Sigmoid colon (tissue), 7 donors: Measurements from ENCODE around the gene FGR. TPM values are rescaled to one million over a fixed set of nuclear protein-coding genes. Genes with fewer than 3 reads are reported as not detected.
A peak's percentile ranks its signal among the peaks of the same experiment; 100 is the strongest.

ENCODE experiments used
- DNase-seq: peaks from one replicate; pipeline ENCODE4 v3.0.0-alpha.2; 2019
- H3K27ac ChIP-seq, 4 donors: fragments of 200-600 bp; sonication (generic); one replicate each; pipeline ENCODE4 v1.5.1; 2016 to 2019; ENCODE audit warnings: mild to moderate bottlenecking in 1 of 4
- H3K27me3 ChIP-seq, 3 donors: fragments of 200-600 bp; sonication (generic); one replicate each; pipeline ENCODE4 v1.5.1; 2019; ENCODE audit warnings: mild to moderate bottlenecking in 1 of 3
- H3K36me3 ChIP-seq, 4 donors: fragments of 200-600 bp; sonication (generic); one replicate each; pipeline ENCODE4 v1.5.1; 2016 to 2019
- H3K4me1 ChIP-seq, 4 donors: fragments of 200-600 bp; sonication (generic); one replicate each; pipeline ENCODE4 v1.5.1; 2017 to 2019
- H3K4me3 ChIP-seq, 4 donors: fragments of 200-600 bp; sonication (generic); one replicate each; pipeline ENCODE4 v1.5.1; 2017 to 2019; ENCODE audit warnings: mild to moderate bottlenecking in 2 of 4, moderate library complexity in 1 of 4
- H3K9me3 ChIP-seq, 4 donors: fragments of 200-600 bp in 3 of 4; sonication (generic) in 3 of 4; one replicate each; pipeline versions ENCODE4 v1.5.1 to v1.6.1; 2013 to 2019
- EP300 ChIP-seq, 4 donors: sonication (generic); formaldehyde crosslinking; IDR thresholded peaks; one replicate each; pipeline ENCODE4 v1.6.1; 2017; ENCODE audit warnings: antibody characterized with exemption in 4 of 4
- POLR2A ChIP-seq, 2 donors: fragments of 450-650 bp; IDR thresholded peaks; one replicate each; pipeline ENCODE4 v1.6.1; 2016; ENCODE audit warnings: antibody characterized with exemption in 2 of 2, mild to moderate bottlenecking in 2 of 2, moderate library complexity in 2 of 2
- POLR2AphosphoS5 ChIP-seq, 4 donors: sonication (generic); formaldehyde crosslinking; IDR thresholded peaks; one replicate each; pipeline ENCODE4 v1.6.1; 2017; ENCODE audit warnings: antibody characterized with exemption in 4 of 4
- WGBS, 2 donors: extraction: QIAGEN DNeasy Blood & Tissue Kit; methylation state at CpG; one replicate each; pipeline ENCODE4 v1.1.7; 2013; 5-methylcytosine and 5-hydroxymethylcytosine counted together
- intact Hi-C: fragments of 100-400 bp; cut with DNase I; formaldehyde crosslinking; loops from one replicate; pipeline ENCODE4 v1.15.1; 2023
- polyA plus RNA-seq, 3 donors: library from polyadenylated mRNA; stranded (reverse); fragments of 200-250 nt; gene quantifications; one replicate each; pipeline ENCODE4 v1.2.3, GENCODE V29; 2013
- total RNA-seq, 4 donors: library from RNA; depleted of rRNA; stranded (reverse); fragments of >200 nt; gene quantifications; one replicate each; pipeline ENCODE4 v1.1.0, GENCODE V29; 2016
- TF ChIP-seq, protein P1 (sequence below), 4 experiments: fragments of 450-650 bp in 3 of 4; fragments of 200-600 bp in 1 of 4; IDR thresholded peaks; one replicate each; pipeline ENCODE4 v1.5.1; 2016 to 2019; ENCODE audit warnings: antibody characterized with exemption in 4 of 4, mild to moderate bottlenecking in 3 of 4, moderate library complexity in 2 of 4
- donor health status: healthy with polysubstance abuse.
- donor health status: Bipolar disorder and iron deficiency.
- donor health status: healthy.

FGR gene
- total and polyA plus RNA-seq, 7 donors: 3.0 to 14.4 (median 6.9) TPM

GRCh38 chr1:27570784-27571183, 64.2 kb downstream of the FGR start:
- no peaks in the 10 kb centered on the region for H3K36me3 ChIP-seq
- no peaks in the 10 kb centered on the region for H3K27me3 ChIP-seq
- H3K9me3 ChIP-seq: no peaks in the 10 kb centered on the region
- intact Hi-C loops: loop anchor here (5.0 kb wide), 1 partner anchor 43 kb away; no protein-coding TSS in a partner anchor
- H3K4me1 ChIP-seq: peaks cover 0 to 98% (median 95%) of the 10 kb centered on the region in 4 donors
- TF ChIP-seq EP300 (IDR thresholded peaks at IDR 0.05) (no peak), POLR2A (IDR thresholded peaks at IDR 0.05) (no peak), POLR2AphosphoS5 (IDR thresholded peaks at IDR 0.05) (no peak)
- TF ChIP-seq, protein P1, sequence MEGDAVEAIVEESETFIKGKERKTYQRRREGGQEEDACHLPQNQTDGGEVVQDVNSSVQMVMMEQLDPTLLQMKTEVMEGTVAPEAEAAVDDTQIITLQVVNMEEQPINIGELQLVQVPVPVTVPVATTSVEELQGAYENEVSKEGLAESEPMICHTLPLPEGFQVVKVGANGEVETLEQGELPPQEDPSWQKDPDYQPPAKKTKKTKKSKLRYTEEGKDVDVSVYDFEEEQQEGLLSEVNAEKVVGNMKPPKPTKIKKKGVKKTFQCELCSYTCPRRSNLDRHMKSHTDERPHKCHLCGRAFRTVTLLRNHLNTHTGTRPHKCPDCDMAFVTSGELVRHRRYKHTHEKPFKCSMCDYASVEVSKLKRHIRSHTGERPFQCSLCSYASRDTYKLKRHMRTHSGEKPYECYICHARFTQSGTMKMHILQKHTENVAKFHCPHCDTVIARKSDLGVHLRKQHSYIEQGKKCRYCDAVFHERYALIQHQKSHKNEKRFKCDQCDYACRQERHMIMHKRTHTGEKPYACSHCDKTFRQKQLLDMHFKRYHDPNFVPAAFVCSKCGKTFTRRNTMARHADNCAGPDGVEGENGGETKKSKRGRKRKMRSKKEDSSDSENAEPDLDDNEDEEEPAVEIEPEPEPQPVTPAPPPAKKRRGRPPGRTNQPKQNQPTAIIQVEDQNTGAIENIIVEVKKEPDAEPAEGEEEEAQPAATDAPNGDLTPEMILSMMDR (IDR thresholded peaks at IDR 0.05): no peak
- H3K27ac ChIP-seq: peak overlapping the region; percentile 96 to 98 (median 97)
- DNase-seq: no peak
- H3K4me3 ChIP-seq: no peak overlapping the region
- WGBS, 2 donors: 71 to 78% methylated on average over 3 of the region's 3 CpGs

GRCh38 chr1:27570356-27570755, 64.6 kb downstream of the FGR start:
- intact Hi-C loops: loop anchor here (5.0 kb wide), 1 partner anchor 43 kb away; no protein-coding TSS in a partner anchor
- no peaks in the 10 kb centered on the region for H3K9me3 ChIP-seq
- TF ChIP-seq POLR2A (IDR thresholded peaks at IDR 0.05) (no peak), POLR2AphosphoS5 (IDR thresholded peaks at IDR 0.05) (no peak), EP300 (IDR thresholded peaks at IDR 0.05) (no peak)
- TF ChIP-seq, protein P1 (IDR thresholded peaks at IDR 0.05): no peak

DNA sequence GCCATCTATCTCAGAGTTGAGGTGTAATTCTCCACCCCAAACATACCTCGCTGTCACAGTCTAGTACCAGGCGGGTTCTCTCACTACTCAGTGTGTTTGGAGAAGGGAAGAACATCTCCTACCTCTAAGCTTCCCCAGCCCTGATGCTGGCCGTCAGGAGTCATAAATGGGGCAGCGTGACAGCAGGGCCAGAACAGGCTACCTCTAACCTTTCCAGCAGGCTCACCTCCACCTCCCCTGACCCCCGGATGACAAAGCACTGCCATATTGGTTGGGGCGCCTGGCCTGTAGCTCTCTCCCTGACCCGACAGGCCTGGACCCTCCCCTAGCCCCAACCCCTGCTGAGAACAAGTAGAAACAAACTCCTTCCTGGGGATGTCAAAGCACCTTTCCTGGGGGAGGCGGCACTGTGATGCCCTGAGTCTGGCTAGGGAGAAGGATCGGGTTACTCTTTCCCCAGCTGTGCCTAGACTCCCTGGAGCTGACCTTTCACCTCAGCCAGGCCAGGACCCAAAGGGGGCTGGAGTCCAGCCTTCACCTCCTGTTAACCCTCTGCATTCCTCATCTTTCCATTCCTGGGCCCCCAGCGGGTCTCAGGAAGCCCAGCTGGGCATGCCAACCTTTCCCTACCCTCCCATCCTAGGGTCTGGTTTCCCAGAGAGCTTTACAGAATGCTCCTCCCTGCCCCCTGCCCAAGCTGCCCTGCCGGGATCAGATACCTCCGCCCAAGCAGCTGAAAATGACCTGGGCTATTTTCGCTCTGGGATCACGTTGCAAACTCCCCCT, 65.3 kb downstream of the FGR start:
- intact Hi-C loops: loop anchor here (5.0 kb wide), 1 partner anchor 42 kb away; no protein-coding TSS in a partner anchor
- Histone ChIP-seq H3K9me3 (no peaks in the 10 kb centered on the region), H3K4me1 (peaks cover 0 to 100% (median 98%) of the 10 kb centered on the region in 4 donors), H3K27me3 (no peaks in the 10 kb centered on the region), H3K4me3 (no peak overlapping the region), H3K27ac (peak overlapping the region; percentile 96 to 98 (median 97)), H3K36me3 (no peaks in the 10 kb centered on the region)
- TF ChIP-seq POLR2AphosphoS5 (IDR thresholded peaks at IDR 0.05) (no peak), POLR2A (IDR thresholded peaks at IDR 0.05) (no peak), EP300 (IDR thresholded peaks at IDR 0.05) (no peak)
- TF ChIP-seq, protein P1 (IDR thresholded peaks at IDR 0.05): no peak
- peak; percentile 74 for DNase-seq
- 85 to 87% methylated on average over 14 of the region's 14 CpGs for WGBS, 2 donors

More at GRCh38 chr1:27570356-27570755, 64.6 kb downstream of the FGR start:
- Histone ChIP-seq H3K4me3 (no peak overlapping the region), H3K36me3 (no peaks in the 10 kb centered on the region), H3K27me3 (no peaks in the 10 kb centered on the region), H3K27ac (peak overlapping the region; percentile 96 to 98 (median 97)), H3K4me1 (peaks cover 0 to 100% (median 98%) of the 10 kb centered on the region in 4 donors)
- 67 to 75% methylated on average over 2 of the region's 2 CpGs for WGBS, 2 donors
- peak; percentile 76 for DNase-seq

- no peaks in the 10 kb centered on the region for H3K9me3 ChIP-seq
- H3K27ac ChIP-seq: peak overlapping the region; percentile 96 to 98 (median 97)
- H3K27me3 ChIP-seq: no peaks in the 10 kb centered on the region
- H3K36me3 ChIP-seq: no peaks in the 10 kb centered on the region
- intact Hi-C loops: no loop called here
- no peak for TF ChIP-seq POLR2A (IDR thresholded peaks at IDR 0.05)
- TF ChIP-seq, protein P1 (IDR thresholded peaks at IDR 0.05): no peak
- TF ChIP-seq POLR2AphosphoS5 (IDR thresholded peaks at IDR 0.05): peak in 1 of 4 donors; percentile 12
- no peak for TF ChIP-seq EP300 (IDR thresholded peaks at IDR 0.05)
- H3K4me1 ChIP-seq: peaks cover 0 to 100% (median 98%) of the 10 kb centered on the region in 4 donors
- WGBS, 2 donors: 70 to 83% methylated on average over 3 of the region's 3 CpGs
- DNase-seq: peak; percentile 78
- H3K4me3 ChIP-seq: peak overlapping the region in 3 of 4 donors; percentile 37 to 44 (median 41)
These were observed 65.9 kb downstream of the FGR start for GRCh38 chr1:27569088-27569460.
